ENCODE data around the gene ATP8B1. TPM values are rescaled to one million over a fixed set of nuclear protein-coding genes. Genes with fewer than 3 reads are reported as not detected.

ATP8B1 gene
- total RNA-seq, 2 experiments from 2014 or later, result not detected

DNA sequence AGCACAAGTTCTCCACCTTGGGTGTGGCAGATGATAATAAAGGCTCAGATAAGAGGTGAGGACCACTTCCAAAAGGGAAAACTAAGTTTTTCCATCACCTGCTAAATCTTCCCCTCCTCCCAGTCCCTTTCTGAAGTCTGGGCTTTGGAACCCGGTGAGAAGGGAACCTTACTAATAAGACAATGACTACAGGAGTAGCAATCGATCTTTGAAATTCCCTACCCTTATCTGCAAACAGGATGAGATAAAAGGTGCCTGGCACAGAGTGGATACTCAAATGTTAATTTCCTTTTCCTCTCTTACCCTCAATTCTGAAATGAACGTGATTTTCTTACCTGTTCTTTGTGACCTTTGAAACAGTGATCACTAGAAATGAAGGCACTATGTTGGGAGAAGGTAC, 111.8 kb downstream of the ATP8B1 start:
- Mint-ChIP-seq H3K4me3 (no peak overlapping the region), H3K4me1 (ENCODE audit: low read depth) (peaks cover 4% of the 10 kb centered on the region), H3K27ac (no peak overlapping the region), H3K9me3 (peaks cover 7% of the 10 kb centered on the region), H3K27me3 (ENCODE audit: low read depth) (no peaks in the 10 kb centered on the region), H3K36me3 (ENCODE audit: low read depth) (peaks cover 24% of the 10 kb centered on the region)
- CTCF ChIA-PET, result no interaction called here
- DNase-seq, result no peak
- intact Hi-C loops (cut with micrococcal nuclease), result no loop called here

DNA sequence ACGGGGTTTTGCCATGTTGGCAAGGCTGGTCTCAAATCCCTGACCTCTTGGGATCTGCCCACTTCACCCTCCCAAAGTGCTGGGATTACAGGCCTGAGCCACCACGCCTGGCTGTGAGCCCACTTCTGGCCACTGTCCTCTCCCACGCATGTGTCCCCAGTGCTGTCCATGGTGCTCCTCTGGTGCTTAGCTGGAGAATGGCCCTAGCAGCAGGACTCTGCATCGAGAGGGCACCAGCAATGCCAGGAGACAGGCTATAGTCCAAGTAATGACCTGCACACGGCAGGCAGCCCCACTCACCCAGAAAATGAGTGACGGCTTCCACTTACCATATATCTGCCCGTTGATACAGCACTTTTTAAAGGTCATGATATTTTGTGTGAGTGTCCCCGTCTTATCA, 115.1 kb downstream of the ATP8B1 start:
- no peak for DNase-seq
- Mint-ChIP-seq H3K27ac (no peak overlapping the region), H3K27me3 (ENCODE audit: low read depth) (no peaks in the 10 kb centered on the region), H3K4me1 (ENCODE audit: low read depth) (peaks cover 2% of the 10 kb centered on the region), H3K4me3 (no peak overlapping the region), H3K36me3 (ENCODE audit: low read depth) (peaks cover 22% of the 10 kb centered on the region), H3K9me3 (peaks cover 13% of the 10 kb centered on the region)
- intact Hi-C loops (cut with micrococcal nuclease), result no loop called here
- CTCF ChIA-PET, result no interaction called here

DNA sequence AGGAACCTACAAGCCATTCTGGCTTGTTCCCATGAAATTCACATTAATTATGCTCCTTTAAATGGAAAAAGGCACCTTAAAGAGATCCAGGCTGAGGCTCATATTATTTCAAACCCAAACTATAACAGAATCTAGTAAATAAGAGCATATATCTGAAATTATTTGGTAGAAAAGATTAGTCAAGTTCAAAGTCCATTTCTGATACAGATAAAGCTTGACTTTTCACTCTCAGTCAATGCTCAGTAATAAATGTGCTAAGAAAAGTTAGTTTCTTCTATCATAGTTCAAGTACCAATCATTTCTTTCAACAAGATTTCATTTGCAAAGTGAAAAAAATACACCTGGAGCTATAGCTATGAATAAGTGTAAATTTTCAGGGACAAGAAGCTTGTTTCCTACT, 119.6 kb downstream of the ATP8B1 start:
- no peak for DNase-seq
- Mint-ChIP-seq H3K36me3 (ENCODE audit: low read depth) (peaks cover 25% of the 10 kb centered on the region), H3K9me3 (peaks cover 23% of the 10 kb centered on the region), H3K27ac (no peak overlapping the region), H3K4me3 (no peak overlapping the region), H3K4me1 (ENCODE audit: low read depth) (peaks cover 2% of the 10 kb centered on the region), H3K27me3 (ENCODE audit: low read depth) (no peaks in the 10 kb centered on the region)
- CTCF ChIA-PET, result no interaction called here
- intact Hi-C loops (cut with micrococcal nuclease), result no loop called here

DNA sequence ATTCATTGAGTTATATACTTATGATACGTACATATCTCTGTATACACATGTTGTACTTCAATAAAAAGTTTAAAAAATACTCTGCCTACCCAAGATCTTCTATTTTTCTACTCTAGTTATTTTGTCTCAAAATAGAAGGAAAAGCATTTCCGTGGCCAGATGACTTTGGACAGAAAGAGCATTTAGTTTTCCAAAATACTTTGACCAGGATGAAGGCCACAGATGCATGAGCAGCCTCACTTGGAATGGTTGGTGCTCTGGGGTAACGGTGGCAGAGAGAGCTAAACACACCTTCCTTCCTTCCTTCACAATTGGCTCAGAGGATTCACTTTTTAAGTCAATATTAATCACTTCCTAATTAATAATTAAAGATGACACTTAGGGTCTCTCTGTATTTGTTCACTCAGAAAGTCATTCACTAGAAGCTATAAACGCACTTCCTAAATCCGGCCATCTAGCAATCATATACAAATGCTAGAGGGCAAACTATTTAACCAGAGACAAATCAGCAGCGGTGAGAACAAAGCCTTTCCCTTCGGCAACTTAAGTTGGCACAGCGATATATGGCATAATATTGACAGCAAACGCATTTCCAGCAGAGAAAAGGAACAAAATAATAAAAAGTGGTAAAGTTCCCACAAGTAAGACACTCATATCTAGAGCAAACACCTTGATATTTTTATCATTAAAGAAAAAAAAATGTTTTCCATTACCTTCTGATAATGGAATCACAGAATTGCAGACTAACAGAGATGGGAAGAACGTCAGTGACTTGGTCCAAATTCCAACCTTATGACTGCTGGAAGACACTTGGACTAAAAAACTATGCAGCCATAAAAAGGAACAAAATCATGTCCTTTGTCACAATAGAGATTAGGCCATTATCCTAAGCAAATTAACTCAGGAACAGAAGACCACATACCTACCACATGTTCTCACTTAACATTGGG, 125.6 kb downstream of the ATP8B1 start:
- Mint-ChIP-seq H3K27me3 (ENCODE audit: low read depth) (no peaks in the 10 kb centered on the region), H3K27ac (no peak overlapping the region), H3K9me3 (peaks cover 13% of the 10 kb centered on the region), H3K4me3 (no peak overlapping the region), H3K36me3 (ENCODE audit: low read depth) (peaks cover 21% of the 10 kb centered on the region), H3K4me1 (ENCODE audit: low read depth) (peaks cover 7% of the 10 kb centered on the region)
- intact Hi-C loops (cut with micrococcal nuclease), result no loop called here
- CTCF ChIA-PET, result no interaction called here
- no peak for DNase-seq

DNA sequence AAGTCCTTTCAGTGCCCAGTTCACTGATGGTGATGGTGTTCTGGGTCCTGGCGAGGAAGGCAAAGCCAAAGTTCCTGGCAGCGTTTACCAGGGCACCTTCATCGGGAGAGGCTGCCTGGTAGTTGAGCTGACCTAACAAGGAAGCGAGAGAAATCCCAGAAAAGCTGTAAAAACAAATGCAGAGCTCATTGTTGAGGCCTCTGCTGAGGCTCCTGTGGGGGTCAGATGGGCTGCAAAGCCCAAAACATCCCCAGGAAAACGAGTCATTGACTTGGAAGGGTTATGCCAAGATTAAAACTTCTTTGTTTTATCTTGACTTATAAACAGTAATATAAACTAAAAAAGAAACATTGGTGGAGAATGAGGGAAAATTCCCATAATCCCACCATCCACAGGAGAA, 128.2 kb downstream of the ATP8B1 start:
- Mint-ChIP-seq H3K4me1 (ENCODE audit: low read depth) (peaks cover 7% of the 10 kb centered on the region), H3K36me3 (ENCODE audit: low read depth) (peaks cover 19% of the 10 kb centered on the region), H3K9me3 (peaks cover 10% of the 10 kb centered on the region), H3K27ac (no peak overlapping the region), H3K27me3 (ENCODE audit: low read depth) (no peaks in the 10 kb centered on the region), H3K4me3 (no peak overlapping the region)
- intact Hi-C loops (cut with micrococcal nuclease), result no loop called here
- CTCF ChIA-PET, result interaction anchor here (0.7 kb wide), 1 partner anchor 24 kb away, joined by 4 read pairs; no protein-coding TSS in a partner anchor
- no peak for DNase-seq

DNA sequence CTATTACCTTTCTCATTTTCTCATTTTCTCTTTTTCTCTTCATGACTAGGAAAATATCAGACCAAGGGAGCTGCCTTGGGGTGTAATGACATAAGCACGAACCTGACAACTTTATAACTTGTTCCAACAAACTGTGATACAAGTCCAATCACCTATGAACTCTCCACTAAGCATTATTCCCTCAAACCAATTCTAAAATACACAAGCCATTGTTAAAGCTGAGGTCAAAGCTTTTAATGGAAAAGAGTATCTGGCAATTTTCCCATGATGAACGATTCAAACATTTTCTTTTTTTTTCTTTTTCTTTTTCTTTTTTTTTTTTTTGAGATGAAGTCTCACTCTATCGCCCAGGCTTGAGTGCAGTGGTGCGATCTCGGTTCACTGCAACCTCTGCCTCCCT, 133.1 kb downstream of the ATP8B1 start:
- H3K27me3 Mint-ChIP-seq (ENCODE audit: low read depth), result no peaks in the 10 kb centered on the region
- DNase-seq, result no peak
- CTCF ChIA-PET, result no interaction called here
- H3K9me3 Mint-ChIP-seq, result peaks cover 12% of the 10 kb centered on the region
- H3K36me3 Mint-ChIP-seq (ENCODE audit: low read depth), result peaks cover 13% of the 10 kb centered on the region
- H3K4me1 Mint-ChIP-seq (ENCODE audit: low read depth), result peaks cover 23% of the 10 kb centered on the region
- H3K27ac Mint-ChIP-seq, result no peak overlapping the region
- intact Hi-C loops (cut with micrococcal nuclease), result no loop called here
- no peak overlapping the region for H3K4me3 Mint-ChIP-seq

DNA sequence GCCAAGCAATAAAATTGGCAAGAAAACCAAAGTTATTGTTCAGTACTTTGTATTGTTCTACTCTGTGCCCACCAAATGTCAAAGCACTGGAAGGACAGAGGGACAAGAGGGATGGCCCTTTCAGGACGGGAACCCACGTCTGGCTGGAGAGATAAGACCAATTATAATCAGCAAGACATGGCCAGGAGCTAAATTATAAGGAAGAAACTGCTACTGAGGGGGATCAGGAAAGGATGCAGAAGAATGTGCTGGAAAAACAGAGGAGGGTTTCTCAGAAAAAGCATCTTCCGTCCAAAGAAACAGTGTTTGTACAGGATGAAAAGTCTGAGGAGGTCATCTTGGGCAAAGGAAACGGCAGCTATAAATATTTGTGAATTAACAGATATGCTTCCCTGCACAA, 135.1 kb downstream of the ATP8B1 start:
- no peak overlapping the region for H3K27ac Mint-ChIP-seq
- peaks cover 34% of the 10 kb centered on the region for H3K4me1 Mint-ChIP-seq (ENCODE audit: low read depth)
- peaks cover 10% of the 10 kb centered on the region for H3K9me3 Mint-ChIP-seq
- H3K27me3 Mint-ChIP-seq (ENCODE audit: low read depth), result no peaks in the 10 kb centered on the region
- intact Hi-C loops (cut with micrococcal nuclease), result loop anchor here (5.0 kb wide), 1 partner anchor 164 kb away; no protein-coding TSS in a partner anchor
- CTCF ChIA-PET, result interaction anchor here (0.6 kb wide), 1 partner anchor 15 kb away, joined by 3 read pairs; no protein-coding TSS in a partner anchor
- peaks cover 9% of the 10 kb centered on the region for H3K36me3 Mint-ChIP-seq (ENCODE audit: low read depth)
- DNase-seq, result no peak
- no peak overlapping the region for H3K4me3 Mint-ChIP-seq

DNA sequence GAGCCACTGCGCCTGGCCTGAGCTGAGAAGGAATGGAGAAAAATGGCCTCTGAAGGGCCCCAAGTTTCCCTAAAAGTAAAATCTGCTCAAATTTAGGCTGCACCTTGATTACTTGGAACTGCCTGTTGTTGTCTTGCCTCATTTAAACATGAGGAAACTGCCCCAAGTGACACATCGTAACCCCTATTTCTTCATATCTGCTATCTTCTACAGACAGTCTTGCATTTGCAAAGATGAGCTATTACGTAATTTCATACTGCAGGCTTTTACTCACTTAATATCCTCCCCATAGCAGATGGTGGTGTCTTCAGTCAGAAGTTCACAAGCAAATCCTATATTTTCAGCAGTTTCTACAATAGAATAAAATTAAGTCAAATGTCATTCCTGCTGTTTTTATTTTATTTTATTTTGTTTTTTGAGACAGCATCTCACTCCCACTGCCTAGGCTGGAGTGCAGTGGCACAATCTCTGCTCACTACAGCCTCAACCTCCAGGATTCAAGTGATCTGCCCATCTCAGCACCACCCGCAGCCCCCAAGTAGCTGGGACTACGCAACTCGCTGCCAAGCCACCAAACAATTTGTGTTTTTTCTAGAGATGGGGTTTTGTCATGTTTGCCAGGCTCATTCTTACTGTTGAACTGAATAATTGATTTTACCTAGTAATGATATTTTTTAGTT, 136.2 kb downstream of the ATP8B1 start:
- H3K27me3 Mint-ChIP-seq (ENCODE audit: low read depth), result no peaks in the 10 kb centered on the region
- CTCF ChIA-PET, result interaction anchor here (1.8 kb wide), 1 partner anchor 36 kb away, joined by 6 read pairs; no protein-coding TSS in a partner anchor
- H3K4me1 Mint-ChIP-seq (ENCODE audit: low read depth), result peaks cover 38% of the 10 kb centered on the region
- no peak overlapping the region for H3K27ac Mint-ChIP-seq
- peaks cover 5% of the 10 kb centered on the region for H3K9me3 Mint-ChIP-seq
- intact Hi-C loops (cut with micrococcal nuclease), result loop anchor here (1.0 to 5.0 kb wide), 2 partner anchors 37 to 165 kb away; no protein-coding TSS in a partner anchor
- DNase-seq, result no peak
- peaks cover 6% of the 10 kb centered on the region for H3K36me3 Mint-ChIP-seq (ENCODE audit: low read depth)
- H3K4me3 Mint-ChIP-seq, result no peak overlapping the region

DNA sequence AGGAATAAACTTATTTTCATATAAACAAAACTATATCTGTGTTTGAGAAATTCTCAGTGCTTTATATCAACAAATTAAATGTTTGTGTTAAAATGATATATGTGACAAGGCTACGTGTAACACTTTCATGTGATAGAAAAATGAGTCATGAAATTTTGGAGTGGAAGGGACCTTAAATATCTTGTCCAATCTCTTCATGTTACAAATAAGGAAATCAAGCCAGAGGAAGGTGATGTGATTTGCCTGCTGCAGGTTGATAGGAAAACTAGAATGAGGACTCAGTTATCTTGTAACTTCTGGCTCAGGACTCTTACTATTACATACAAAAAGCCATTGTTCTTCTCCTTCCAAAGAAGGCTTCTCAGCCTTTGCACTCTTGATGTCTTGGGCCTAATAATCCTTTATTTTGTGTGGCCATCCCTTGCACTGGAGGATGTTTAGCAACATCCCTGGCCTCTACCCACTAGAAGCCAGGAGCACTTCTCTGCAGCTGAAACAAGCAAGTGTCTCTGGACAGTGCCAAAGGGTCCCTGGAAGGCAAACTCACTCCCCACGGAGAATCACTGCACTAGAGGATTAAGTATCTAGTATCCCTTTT, 138.4 kb downstream of the ATP8B1 start:
- H3K9me3 Mint-ChIP-seq, result no peaks in the 10 kb centered on the region
- H3K27me3 Mint-ChIP-seq (ENCODE audit: low read depth), result no peaks in the 10 kb centered on the region
- DNase-seq, result no peak
- no peak overlapping the region for H3K27ac Mint-ChIP-seq
- intact Hi-C loops (cut with micrococcal nuclease), result loop anchor here (5.0 kb wide), 1 partner anchor 168 kb away; no protein-coding TSS in a partner anchor
- H3K4me3 Mint-ChIP-seq, result no peak overlapping the region
- peaks cover 5% of the 10 kb centered on the region for H3K36me3 Mint-ChIP-seq (ENCODE audit: low read depth)
- CTCF ChIA-PET, result no interaction called here
- peaks cover 41% of the 10 kb centered on the region for H3K4me1 Mint-ChIP-seq (ENCODE audit: low read depth)

DNA sequence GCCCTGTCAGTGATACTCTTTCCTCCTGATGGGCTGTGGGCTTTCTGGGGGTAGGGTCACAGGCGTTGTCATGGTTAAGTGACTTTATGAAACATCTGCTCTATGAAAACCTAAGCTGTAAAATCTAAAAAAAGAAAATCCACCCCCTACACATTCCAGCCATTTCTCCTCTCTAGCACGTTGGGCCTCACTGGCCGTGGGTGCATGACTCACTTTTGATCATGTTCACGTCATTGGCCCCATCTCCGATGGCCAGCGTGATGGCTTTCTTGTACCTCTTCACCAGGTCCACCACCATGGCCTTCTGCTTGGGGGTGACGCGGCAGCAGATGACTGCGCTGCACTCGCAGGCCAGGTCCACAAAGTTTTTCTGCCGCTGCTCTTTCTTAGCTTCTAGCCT, 142.2 kb downstream of the ATP8B1 start:
- CTCF ChIA-PET, result interaction anchor here (0.8 kb wide), 1 partner anchor 30 kb away, joined by 3 read pairs; no protein-coding TSS in a partner anchor
- H3K36me3 Mint-ChIP-seq (ENCODE audit: low read depth), result no peaks in the 10 kb centered on the region
- intact Hi-C loops (cut with micrococcal nuclease), result no loop called here
- no peak overlapping the region for H3K27ac Mint-ChIP-seq
- no peaks in the 10 kb centered on the region for H3K9me3 Mint-ChIP-seq
- peaks cover 30% of the 10 kb centered on the region for H3K4me1 Mint-ChIP-seq (ENCODE audit: low read depth)
- no peak overlapping the region for H3K4me3 Mint-ChIP-seq
- DNase-seq, result no peak
- H3K27me3 Mint-ChIP-seq (ENCODE audit: low read depth), result no peaks in the 10 kb centered on the region

DNA sequence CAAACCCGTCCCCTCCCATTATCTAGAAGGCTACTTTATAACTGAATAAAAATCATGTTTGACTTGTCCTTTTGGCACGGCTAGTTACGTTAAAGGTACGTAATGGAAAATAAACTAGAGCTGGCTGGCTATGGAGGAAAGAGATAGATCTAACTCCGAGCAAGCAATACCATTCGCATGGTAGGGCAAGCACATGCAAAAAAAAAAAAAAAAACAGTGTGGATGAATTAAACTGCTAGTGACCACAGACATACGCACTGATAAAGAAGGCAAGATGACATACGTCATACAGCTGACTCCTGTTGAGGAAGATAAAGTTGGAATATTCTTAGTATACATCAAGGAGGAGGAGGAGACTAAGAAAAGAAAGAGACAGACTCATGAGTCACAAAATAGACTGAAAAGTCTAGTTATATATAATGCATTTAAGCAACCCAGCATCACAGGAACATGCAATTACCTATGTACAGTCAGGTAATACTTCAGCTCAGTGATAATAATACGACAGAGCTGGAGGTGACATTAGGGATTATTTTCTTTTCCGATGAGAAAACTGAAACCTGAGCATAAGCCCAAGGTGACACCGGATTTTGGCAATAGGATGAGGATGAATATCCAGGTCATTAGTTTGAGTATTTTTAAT, 143.5 kb downstream of the ATP8B1 start:
- H3K27me3 Mint-ChIP-seq (ENCODE audit: low read depth), result no peaks in the 10 kb centered on the region
- no peak for DNase-seq
- no peak overlapping the region for H3K4me3 Mint-ChIP-seq
- intact Hi-C loops (cut with micrococcal nuclease), result no loop called here
- H3K9me3 Mint-ChIP-seq, result peaks cover 11% of the 10 kb centered on the region
- H3K27ac Mint-ChIP-seq, result no peak overlapping the region
- peaks cover 13% of the 10 kb centered on the region for H3K36me3 Mint-ChIP-seq (ENCODE audit: low read depth)
- H3K4me1 Mint-ChIP-seq (ENCODE audit: low read depth), result peaks cover 21% of the 10 kb centered on the region
- CTCF ChIA-PET, result interaction anchor here (1.1 kb wide), 1 partner anchor 102 kb away, joined by 3 read pairs; no protein-coding TSS in a partner anchor

DNA sequence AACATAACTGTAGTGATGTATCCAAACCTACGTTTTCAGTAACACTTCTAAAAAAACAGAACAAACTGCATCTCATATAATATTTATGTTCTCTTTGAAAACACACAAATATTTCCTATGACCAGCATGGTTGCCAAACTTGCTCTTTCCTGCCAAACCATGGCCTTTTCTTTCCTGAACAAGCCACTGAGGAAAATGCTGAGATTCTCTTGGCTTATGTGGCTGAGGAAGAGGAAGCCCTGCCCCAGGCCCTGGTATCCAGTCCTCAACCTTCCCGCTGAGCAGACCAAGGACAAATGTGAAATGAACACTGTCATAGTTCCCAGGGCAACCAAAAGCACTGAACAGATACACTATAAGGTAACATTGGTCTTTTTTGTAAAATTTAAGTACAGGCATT, 145.6 kb downstream of the ATP8B1 start:
- Mint-ChIP-seq H3K4me3 (no peak overlapping the region), H3K4me1 (ENCODE audit: low read depth) (peaks cover 8% of the 10 kb centered on the region), H3K9me3 (peaks cover 13% of the 10 kb centered on the region), H3K36me3 (ENCODE audit: low read depth) (peaks cover 17% of the 10 kb centered on the region), H3K27ac (no peak overlapping the region), H3K27me3 (ENCODE audit: low read depth) (no peaks in the 10 kb centered on the region)
- DNase-seq, result no peak
- CTCF ChIA-PET, result no interaction called here
- intact Hi-C loops (cut with micrococcal nuclease), result no loop called here
